OCI-LY1 (cell line): Measurements from ENCODE around the gene SERPINA1.

ENCODE experiments used
- H2AFZ ChIP-seq: fragments of 200-600 bp; sonication (generic), shearing (Covaris generic); 2 replicates; pipeline ENCODE4 v1.6.0; 2014; ENCODE audit warnings: antibody characterized with exemption, mild to moderate bottlenecking, low read length
- H3F3A ChIP-seq: fragments of 200-600 bp; sonication (generic), shearing (Covaris generic); 2 replicates; pipeline ENCODE4 v1.6.0; 2014; ENCODE audit warnings: mild to moderate bottlenecking, antibody characterized with exemption, low read length, moderate library complexity; ENCODE audit not compliant: insufficient read depth
- H3K27ac ChIP-seq: fragments of 200-600 bp; sonication (generic); 2 replicates; pipeline ENCODE4 v1.5.1; 2014; ENCODE audit warnings: low read length, mixed run types, mild to moderate bottlenecking, low read depth; ENCODE audit not compliant: poor library complexity, severe bottlenecking
- H3K27me3 ChIP-seq: fragments of 200-600 bp; sonication (generic); 2 replicates; pipeline ENCODE4 v1.6.0; 2014; ENCODE audit warnings: antibody characterized with exemption, mild to moderate bottlenecking, low read length, moderate library complexity; ENCODE audit not compliant: insufficient read depth
- H3K36me3 ChIP-seq: fragments of 200-600 bp; sonication (generic); 2 replicates; pipeline ENCODE4 v1.6.1; 2014; ENCODE audit warnings: mild to moderate bottlenecking, antibody characterized with exemption, low read length, moderate library complexity, mixed read lengths; ENCODE audit not compliant: insufficient read depth
- H3K4me1 ChIP-seq: fragments of 200-600 bp; sonication (generic); 2 replicates; pipeline ENCODE4 v1.5.1; 2014; ENCODE audit warnings: mild to moderate bottlenecking, low read length, moderate library complexity; ENCODE audit not compliant: insufficient read depth, severe bottlenecking
- H3K4me2 ChIP-seq: fragments of 200-600 bp; sonication (generic), shearing (Covaris generic); 2 replicates; pipeline ENCODE4 v1.6.1; 2014; ENCODE audit warnings: low read length
- H3K4me3 ChIP-seq: fragments of 200-600 bp; sonication (generic); 2 replicates; pipeline ENCODE4 v1.5.1; 2014; ENCODE audit warnings: low read length, low read depth, mild to moderate bottlenecking, mixed read lengths; ENCODE audit not compliant: poor library complexity, severe bottlenecking
- H3K79me2 ChIP-seq: fragments of 200-600 bp; shearing (Covaris generic); 2 replicates; pipeline ENCODE4 v1.6.1; 2016; ENCODE audit warnings: mixed run types, low read length, mixed read lengths; ENCODE audit not compliant: insufficient read depth
- H3K9ac ChIP-seq: fragments of 200-600 bp; sonication (generic), shearing (Covaris generic); 2 replicates; pipeline ENCODE4 v1.6.1; 2014; ENCODE audit warnings: mild to moderate bottlenecking, low read length, mixed read lengths
- H3K9me2 ChIP-seq: fragments of 200-600 bp; sonication (generic), shearing (Covaris generic); 2 replicates; pipeline ENCODE4 v1.6.1; 2014; ENCODE audit warnings: low read depth, mild to moderate bottlenecking, low read length, mixed read lengths
- H3K9me3 ChIP-seq: fragments of 200-600 bp; shearing (Covaris generic); 2 replicates; pipeline ENCODE4 v1.6.1; 2014; ENCODE audit warnings: low read length, mixed read lengths
- H4K20me1 ChIP-seq: fragments of 200-600 bp; sonication (generic), shearing (Covaris generic); 2 replicates; pipeline ENCODE4 v1.6.0; 2016; ENCODE audit warnings: mild to moderate bottlenecking, low read length; ENCODE audit not compliant: insufficient read depth
- EZH2 ChIP-seq: fragments of 200-600 bp; sonication (generic), shearing (Covaris generic); IDR thresholded peaks from 2 replicates; pipeline ENCODE4 v1.8.0; 2017; ENCODE audit warnings: borderline replicate concordance, mixed run types, mild to moderate bottlenecking, antibody characterized with exemption, low read length, moderate library complexity, mixed read lengths
- TF ChIP-seq, protein P1 (sequence below): fragments of 200-600 bp; sonication (generic), shearing (Covaris generic); IDR thresholded peaks from 2 replicates; pipeline ENCODE4 v1.5.1; 2017; ENCODE audit warnings: mild to moderate bottlenecking, antibody characterized with exemption, low read length, moderate library complexity, mixed read lengths

SERPINA1 gene

DNA sequence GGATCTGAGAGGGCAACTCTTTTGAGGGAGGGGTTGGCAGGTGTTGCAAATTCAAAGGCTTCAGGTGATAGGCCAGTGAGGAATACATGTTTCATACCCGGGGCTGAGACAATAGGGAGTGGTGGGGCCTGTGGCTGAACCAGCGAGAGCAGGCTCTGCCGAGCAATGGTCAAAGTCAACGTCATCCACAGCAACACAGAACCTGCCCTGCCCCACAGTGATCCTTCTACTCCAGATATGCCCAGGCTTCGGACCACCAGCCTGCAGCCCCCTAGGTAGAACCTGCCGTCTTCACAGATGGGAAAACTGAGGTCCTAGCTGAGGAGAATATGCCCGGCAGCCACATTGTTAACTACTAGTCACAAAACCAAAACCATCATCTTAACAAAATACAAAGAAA is 4.1 kb downstream of the SERPINA1 start:
- Histone ChIP-seq H3K4me2 (no peak overlapping the region), H3K27me3 (0 out of 2 replicates have a peak, but pooled peaks cover 3% of the 10 kb centered on the region), H3K9ac (no peak overlapping the region), H3F3A (no peaks in the 10 kb centered on the region), H3K79me2 (no peaks in the 10 kb centered on the region), H4K20me1 (no peaks in the 10 kb centered on the region), H3K27ac (no peak overlapping the region), H3K4me3 (no peak overlapping the region), H3K4me1 (no peaks in the 10 kb centered on the region), H3K9me3 (no peaks in the 10 kb centered on the region), H3K36me3 (no peaks in the 10 kb centered on the region), H3K9me2 (no peaks in the 10 kb centered on the region), H2AFZ (no peak overlapping the region)
- TF ChIP-seq, protein P1, sequence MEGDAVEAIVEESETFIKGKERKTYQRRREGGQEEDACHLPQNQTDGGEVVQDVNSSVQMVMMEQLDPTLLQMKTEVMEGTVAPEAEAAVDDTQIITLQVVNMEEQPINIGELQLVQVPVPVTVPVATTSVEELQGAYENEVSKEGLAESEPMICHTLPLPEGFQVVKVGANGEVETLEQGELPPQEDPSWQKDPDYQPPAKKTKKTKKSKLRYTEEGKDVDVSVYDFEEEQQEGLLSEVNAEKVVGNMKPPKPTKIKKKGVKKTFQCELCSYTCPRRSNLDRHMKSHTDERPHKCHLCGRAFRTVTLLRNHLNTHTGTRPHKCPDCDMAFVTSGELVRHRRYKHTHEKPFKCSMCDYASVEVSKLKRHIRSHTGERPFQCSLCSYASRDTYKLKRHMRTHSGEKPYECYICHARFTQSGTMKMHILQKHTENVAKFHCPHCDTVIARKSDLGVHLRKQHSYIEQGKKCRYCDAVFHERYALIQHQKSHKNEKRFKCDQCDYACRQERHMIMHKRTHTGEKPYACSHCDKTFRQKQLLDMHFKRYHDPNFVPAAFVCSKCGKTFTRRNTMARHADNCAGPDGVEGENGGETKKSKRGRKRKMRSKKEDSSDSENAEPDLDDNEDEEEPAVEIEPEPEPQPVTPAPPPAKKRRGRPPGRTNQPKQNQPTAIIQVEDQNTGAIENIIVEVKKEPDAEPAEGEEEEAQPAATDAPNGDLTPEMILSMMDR = no peak
- TF ChIP-seq EZH2 = no peak

DNA sequence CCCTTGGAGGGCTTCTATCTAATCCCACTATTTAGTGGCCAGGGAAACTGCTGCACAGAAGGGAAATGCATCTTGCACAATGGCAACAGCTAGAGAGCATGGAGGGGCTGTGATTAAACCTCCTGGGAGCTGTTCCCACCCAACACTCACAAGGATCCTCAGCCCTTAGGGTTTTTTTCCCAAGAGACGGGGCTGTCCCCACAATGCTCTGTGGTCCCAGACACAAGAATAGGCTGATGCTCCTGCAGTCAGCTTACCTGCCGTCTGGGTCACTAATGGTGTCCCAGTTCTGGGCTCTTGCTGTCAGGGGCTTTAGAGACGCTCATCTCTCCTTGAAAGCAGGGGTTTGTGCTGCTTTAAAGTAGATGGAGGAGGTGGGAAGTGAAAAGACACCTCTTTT is 4.6 kb downstream of the SERPINA1 start:
- no peak overlapping the region for H3K27ac ChIP-seq
- H3K4me3 ChIP-seq = no peak overlapping the region
- H3K9me3 ChIP-seq = no peaks in the 10 kb centered on the region
- no peaks in the 10 kb centered on the region for H3K4me1 ChIP-seq
- H3K9ac ChIP-seq = no peak overlapping the region
- no peaks in the 10 kb centered on the region for H3K36me3 ChIP-seq
- TF ChIP-seq, protein P1 = no peak
- H3K4me2 ChIP-seq = no peak overlapping the region
- no peak overlapping the region for H2AFZ ChIP-seq
- no peaks in the 10 kb centered on the region for H3K79me2 ChIP-seq
- H3K27me3 ChIP-seq = 0 out of 2 replicates have a peak, but pooled peaks cover 3% of the 10 kb centered on the region
- H3K9me2 ChIP-seq = no peaks in the 10 kb centered on the region
- no peaks in the 10 kb centered on the region for H4K20me1 ChIP-seq
- no peaks in the 10 kb centered on the region for H3F3A ChIP-seq

- TF ChIP-seq, protein P1 = no peak
- TF ChIP-seq EZH2 = no peak
- H3K27me3 ChIP-seq = 0 out of 2 replicates have a peak, but pooled peaks cover 3% of the 10 kb centered on the region
- H3K79me2 ChIP-seq = no peaks in the 10 kb centered on the region
- no peak overlapping the region for H3K27ac ChIP-seq
- H2AFZ ChIP-seq = no peak overlapping the region
- H3K9ac ChIP-seq = no peak overlapping the region
- H3K9me3 ChIP-seq = no peaks in the 10 kb centered on the region
- H3K36me3 ChIP-seq = no peaks in the 10 kb centered on the region
- H3K4me3 ChIP-seq = no peak overlapping the region
- H4K20me1 ChIP-seq = no peaks in the 10 kb centered on the region
- no peak overlapping the region for H3K4me2 ChIP-seq
- H3F3A ChIP-seq = no peaks in the 10 kb centered on the region
- no peaks in the 10 kb centered on the region for H3K9me2 ChIP-seq
- H3K4me1 ChIP-seq = no peaks in the 10 kb centered on the region
These were observed 5.4 kb downstream of the SERPINA1 start for GRCh38 chr14:94382716-94383596.
